ENCODE data around the gene COL6A2. TPM values are rescaled to one million over a fixed set of nuclear protein-coding genes. Genes with fewer than 3 reads are reported as not detected.

COL6A2 gene
- total RNA-seq, 1 donor from 2014 or later, result 114 TPM

DNA sequence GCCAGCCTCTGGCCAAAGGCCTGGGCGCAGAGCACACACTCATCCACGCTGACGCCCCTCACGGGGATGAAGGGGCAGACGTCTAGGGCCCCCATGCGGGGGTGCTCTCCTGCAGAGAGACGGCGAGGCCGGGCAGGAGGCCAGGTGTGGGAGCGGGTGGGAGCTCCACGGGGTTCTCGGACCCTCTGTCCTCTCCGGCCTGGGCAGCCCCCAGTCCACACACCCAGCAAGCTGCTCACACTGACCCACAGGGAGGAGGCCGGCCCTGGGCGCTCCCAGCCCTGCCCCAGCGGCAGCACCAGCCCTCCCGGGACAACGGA, 55.0 kb downstream of the COL6A2 start:
- DNase-seq (ENCODE audit: extremely low spot score, unreplicated experiment), result no peak
- no peak overlapping the region for H3K27ac Mint-ChIP-seq
- no peaks in the 10 kb centered on the region for H3K36me3 Mint-ChIP-seq
- H3K4me1 Mint-ChIP-seq (ENCODE audit: unreplicated experiment), result peaks cover 5% of the 10 kb centered on the region
- no peaks in the 10 kb centered on the region for H3K27me3 Mint-ChIP-seq
- TF ChIP-seq, protein P1, sequence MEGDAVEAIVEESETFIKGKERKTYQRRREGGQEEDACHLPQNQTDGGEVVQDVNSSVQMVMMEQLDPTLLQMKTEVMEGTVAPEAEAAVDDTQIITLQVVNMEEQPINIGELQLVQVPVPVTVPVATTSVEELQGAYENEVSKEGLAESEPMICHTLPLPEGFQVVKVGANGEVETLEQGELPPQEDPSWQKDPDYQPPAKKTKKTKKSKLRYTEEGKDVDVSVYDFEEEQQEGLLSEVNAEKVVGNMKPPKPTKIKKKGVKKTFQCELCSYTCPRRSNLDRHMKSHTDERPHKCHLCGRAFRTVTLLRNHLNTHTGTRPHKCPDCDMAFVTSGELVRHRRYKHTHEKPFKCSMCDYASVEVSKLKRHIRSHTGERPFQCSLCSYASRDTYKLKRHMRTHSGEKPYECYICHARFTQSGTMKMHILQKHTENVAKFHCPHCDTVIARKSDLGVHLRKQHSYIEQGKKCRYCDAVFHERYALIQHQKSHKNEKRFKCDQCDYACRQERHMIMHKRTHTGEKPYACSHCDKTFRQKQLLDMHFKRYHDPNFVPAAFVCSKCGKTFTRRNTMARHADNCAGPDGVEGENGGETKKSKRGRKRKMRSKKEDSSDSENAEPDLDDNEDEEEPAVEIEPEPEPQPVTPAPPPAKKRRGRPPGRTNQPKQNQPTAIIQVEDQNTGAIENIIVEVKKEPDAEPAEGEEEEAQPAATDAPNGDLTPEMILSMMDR (conservative IDR thresholded peaks at IDR 0.05), result no peak
- no peaks in the 10 kb centered on the region for H3K9me3 Mint-ChIP-seq
- H3K4me3 Mint-ChIP-seq, result no peak overlapping the region

DNA sequence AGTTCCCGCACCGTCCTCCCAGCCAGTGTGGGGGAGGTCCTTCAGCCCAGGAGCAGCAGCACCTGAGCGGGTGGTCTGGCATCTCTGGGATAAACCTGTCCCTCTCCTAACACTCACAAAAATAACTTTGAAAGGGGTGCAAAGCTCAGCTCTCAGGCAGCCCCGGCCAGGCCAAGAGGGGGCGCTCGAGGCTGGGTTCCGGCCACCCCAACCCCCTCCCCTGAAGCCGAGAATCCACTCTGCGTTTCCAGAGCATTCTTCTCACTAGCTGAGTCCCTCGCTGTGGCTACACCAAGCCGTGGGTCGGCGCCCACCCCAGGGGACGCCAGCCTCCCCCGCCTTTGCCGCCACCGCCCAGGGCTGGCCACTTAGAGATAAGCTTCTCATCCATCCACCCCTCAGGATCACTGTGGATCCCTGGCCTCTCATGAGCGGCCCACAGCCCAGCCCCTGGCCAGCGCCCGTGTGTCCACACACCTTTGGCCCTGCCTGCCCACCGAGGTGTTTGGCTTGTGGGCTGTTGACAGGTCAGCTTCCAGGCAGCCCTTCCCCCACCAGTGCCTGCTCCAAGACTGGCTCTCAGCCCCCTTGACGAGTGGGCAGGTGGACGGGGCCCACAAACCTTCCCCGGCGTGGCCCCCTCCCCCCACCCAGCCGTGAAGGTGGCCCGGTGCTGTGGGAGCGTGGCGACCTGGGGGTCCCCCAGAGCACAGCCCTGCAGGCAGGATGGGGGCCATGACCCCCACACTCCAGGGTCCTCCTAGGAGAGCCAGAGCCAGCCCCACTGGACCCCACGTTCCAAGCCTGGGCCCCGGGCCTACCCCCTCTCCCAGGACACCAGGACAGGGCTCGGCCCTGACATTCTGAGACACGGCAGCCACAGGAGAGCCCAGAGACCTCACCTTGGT, 55.6 kb downstream of the COL6A2 start:
- Mint-ChIP-seq H3K4me3 (peak overlapping the region; percentile 14), H3K27me3 (no peaks in the 10 kb centered on the region), H3K36me3 (no peaks in the 10 kb centered on the region), H3K9me3 (no peaks in the 10 kb centered on the region), H3K4me1 (ENCODE audit: unreplicated experiment) (peaks cover 5% of the 10 kb centered on the region), H3K27ac (no peak overlapping the region)
- peak; percentile 76 for DNase-seq (ENCODE audit: extremely low spot score, unreplicated experiment)
- TF ChIP-seq, protein P1 (conservative IDR thresholded peaks at IDR 0.05), result peak; percentile 84

DNA sequence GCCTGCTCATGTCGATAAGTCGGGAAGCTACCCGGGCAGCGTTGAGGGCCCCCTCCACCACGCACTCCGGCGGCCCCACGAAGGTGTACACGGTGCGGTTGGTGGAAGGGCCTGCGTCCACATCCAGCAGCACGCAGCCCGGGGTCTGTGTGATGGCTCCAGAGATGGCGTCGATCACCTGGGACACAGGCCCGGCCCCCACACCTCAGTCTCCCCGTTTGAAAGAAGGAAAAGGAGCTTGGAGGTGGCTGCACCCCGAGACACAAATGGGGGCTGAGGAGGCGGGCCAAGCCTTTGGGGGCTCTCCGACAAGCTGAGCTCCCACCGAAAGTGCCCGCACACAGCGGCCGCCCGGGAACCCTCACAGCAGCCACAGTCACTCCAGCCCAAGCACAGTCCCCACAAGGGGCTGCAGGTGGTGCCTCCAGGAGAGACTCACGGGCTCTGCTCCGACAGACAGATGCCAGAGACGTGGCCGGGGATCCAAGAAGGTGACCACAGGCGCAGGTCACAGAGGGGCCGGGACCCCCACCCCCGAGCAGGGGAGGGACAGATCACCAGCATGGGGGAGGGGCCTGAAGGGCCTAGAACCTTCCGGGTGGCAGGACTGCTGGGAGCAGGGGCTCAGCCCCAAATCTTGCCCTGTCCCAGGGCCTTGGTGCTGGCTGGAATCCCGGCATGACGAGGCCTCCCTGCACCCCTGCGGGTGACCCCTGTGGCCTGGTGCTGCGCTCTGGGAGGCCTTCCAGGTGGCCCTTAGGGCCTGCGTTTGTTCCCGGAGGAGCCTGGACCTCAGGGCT, 56.4 kb downstream of the COL6A2 start:
- Mint-ChIP-seq H3K27ac (no peak overlapping the region), H3K27me3 (no peaks in the 10 kb centered on the region), H3K9me3 (no peaks in the 10 kb centered on the region), H3K4me1 (ENCODE audit: unreplicated experiment) (peaks cover under 1% of the 10 kb centered on the region), H3K4me3 (no peak overlapping the region), H3K36me3 (no peaks in the 10 kb centered on the region)
- peak; percentile 66 for DNase-seq (ENCODE audit: extremely low spot score, unreplicated experiment)
- TF ChIP-seq, protein P1 (conservative IDR thresholded peaks at IDR 0.05), result no peak

DNA sequence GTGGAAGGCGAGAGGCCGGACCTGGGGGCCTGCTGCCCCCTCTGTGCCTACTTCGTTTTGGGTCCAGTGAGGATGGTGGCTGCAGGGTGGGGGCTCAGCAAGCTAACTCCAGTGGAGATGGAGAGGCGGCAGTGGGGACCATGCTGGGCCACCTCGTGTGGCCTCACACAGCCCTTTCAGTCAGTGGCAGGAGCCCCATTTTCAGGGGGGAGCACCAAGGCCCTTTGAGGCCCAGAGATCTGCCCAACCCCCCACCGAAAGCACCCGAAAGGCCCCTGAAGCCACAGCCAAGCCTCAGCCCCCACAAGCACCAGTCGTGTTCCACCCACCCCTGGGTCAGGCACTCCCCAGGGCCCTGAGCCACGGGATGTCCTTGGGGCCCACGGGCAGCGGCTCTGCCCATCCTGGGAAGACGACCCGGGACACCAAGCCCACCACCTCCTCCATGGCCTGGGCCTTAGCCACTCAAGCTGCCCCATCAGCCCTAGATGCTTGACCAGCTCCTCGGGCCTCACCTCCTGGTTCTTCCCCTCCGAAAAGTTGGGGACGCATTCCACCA, 57.1 kb downstream of the COL6A2 start:
- H3K4me1 Mint-ChIP-seq (ENCODE audit: unreplicated experiment), result no peaks in the 10 kb centered on the region
- peak overlapping the region; percentile 61 for H3K4me3 Mint-ChIP-seq
- no peaks in the 10 kb centered on the region for H3K36me3 Mint-ChIP-seq
- H3K9me3 Mint-ChIP-seq, result no peaks in the 10 kb centered on the region
- no peak for DNase-seq (ENCODE audit: extremely low spot score, unreplicated experiment)
- no peaks in the 10 kb centered on the region for H3K27me3 Mint-ChIP-seq
- TF ChIP-seq, protein P1 (conservative IDR thresholded peaks at IDR 0.05), result no peak
- H3K27ac Mint-ChIP-seq, result no peak overlapping the region

DNA sequence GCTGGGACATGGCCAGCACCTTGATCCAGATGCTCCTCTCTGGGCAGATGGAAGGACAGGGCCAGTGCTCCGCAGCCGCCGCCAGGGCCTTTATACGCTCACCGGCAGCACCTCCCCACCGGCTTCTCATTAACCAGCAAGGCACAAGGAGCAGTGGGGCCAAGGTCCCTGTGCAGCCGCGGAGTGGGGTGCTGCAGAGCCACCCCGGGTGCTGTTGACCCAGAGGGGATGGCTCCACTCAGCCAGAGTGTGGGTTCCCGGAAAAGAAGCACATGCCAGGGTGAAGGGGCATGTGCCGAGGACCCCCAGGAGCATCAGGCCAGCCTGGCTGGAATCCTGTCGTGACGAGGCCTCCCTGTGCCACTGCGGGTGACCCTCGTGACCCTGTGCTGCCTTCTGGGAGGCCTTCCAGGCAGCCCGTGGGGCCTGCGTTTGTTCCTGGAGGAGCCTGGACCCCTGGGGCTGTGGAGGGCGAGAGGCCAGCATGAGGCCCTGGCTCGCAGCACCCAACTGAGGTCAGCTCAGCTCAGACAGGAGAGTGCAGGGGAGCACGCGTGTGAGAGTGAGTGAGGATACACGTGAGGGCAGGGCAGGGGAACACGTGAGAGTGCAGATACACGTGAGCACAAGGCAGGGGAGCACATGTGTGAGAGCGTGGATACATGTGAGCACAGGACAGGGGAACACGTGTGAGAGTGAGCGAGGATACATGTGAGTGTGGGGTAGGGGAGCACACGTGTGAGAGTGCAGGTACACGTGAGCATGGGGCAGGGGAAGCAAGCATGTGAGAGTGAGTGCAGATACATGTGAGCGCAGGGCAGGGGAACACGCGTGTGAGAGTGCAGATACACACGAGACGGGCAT, 57.8 kb downstream of the COL6A2 start, which contains the start of gene FTCD:
Gene FTCD, minus strand, starts transcription at position 66 of the 864 bp plus-strand sequence. Its CDS starts 56 bp downstream, at position 10.
- no peaks in the 10 kb centered on the region for H3K27me3 Mint-ChIP-seq
- DNase-seq (ENCODE audit: extremely low spot score, unreplicated experiment), result no peak
- H3K4me1 Mint-ChIP-seq (ENCODE audit: unreplicated experiment), result no peaks in the 10 kb centered on the region
- no peak within 1 kb of the TSS for H3K27ac Mint-ChIP-seq
- peak within 1 kb of the TSS; percentile 61 for H3K4me3 Mint-ChIP-seq
- H3K9me3 Mint-ChIP-seq, result no peaks in the 10 kb centered on the region
- TF ChIP-seq, protein P1 (conservative IDR thresholded peaks at IDR 0.05), result no peak
- no peaks in the 10 kb centered on the region for H3K36me3 Mint-ChIP-seq
